Progenitor cell of endocrine pancreas (in vitro differentiated cells): ENCODE measurements around the gene KRT222. TPM values are rescaled to one million over a fixed set of nuclear protein-coding genes. Genes with fewer than 3 reads are reported as not detected.

Experiments used
- DNase-seq: peaks from one replicate; pipeline ENCODE4 v3.0.0; 2021; ENCODE audit warnings: low spot score; ENCODE audit not compliant: unreplicated experiment
- H3K27ac Mint-ChIP-seq: 2 replicates; pipeline ENCODE4 v1.8.0; 2021; ENCODE audit warnings: mild to moderate bottlenecking, moderate library complexity, mixed read lengths
- H3K27me3 Mint-ChIP-seq: 2 replicates; pipeline ENCODE4 v1.8.0; 2021; ENCODE audit warnings: mixed read lengths
- H3K36me3 Mint-ChIP-seq: 2 replicates; pipeline ENCODE4 v1.8.0; 2022; ENCODE audit warnings: mixed read lengths; ENCODE audit not compliant: insufficient read depth
- H3K4me1 Mint-ChIP-seq: 2 replicates; pipeline ENCODE4 v1.8.0; 2021; ENCODE audit warnings: low read depth, mixed read lengths
- H3K4me3 Mint-ChIP-seq: 2 replicates; pipeline ENCODE4 v1.8.0; 2021; ENCODE audit warnings: low read depth, mild to moderate bottlenecking, moderate library complexity, mixed read lengths
- H3K9me3 Mint-ChIP-seq: 2 replicates; pipeline ENCODE4 v1.8.0; 2021; ENCODE audit warnings: low read depth, mixed read lengths
- total RNA-seq: library from RNA; stranded (reverse); gene quantifications from 2 replicates; pipeline ENCODE4 v1.2.1, GENCODE V29; 2021
- TF ChIP-seq, protein P1 (sequence below): fragments of 200-600 bp; sonication (generic); IDR thresholded peaks from one replicate; pipeline ENCODE4 v1.5.0; 2021; ENCODE audit warnings: antibody characterized with exemption, mild to moderate bottlenecking; ENCODE audit not compliant: unreplicated experiment

Gene KRT222
- total RNA-seq, 1 donor from 2014 or later = 0.36 TPM

DNA sequence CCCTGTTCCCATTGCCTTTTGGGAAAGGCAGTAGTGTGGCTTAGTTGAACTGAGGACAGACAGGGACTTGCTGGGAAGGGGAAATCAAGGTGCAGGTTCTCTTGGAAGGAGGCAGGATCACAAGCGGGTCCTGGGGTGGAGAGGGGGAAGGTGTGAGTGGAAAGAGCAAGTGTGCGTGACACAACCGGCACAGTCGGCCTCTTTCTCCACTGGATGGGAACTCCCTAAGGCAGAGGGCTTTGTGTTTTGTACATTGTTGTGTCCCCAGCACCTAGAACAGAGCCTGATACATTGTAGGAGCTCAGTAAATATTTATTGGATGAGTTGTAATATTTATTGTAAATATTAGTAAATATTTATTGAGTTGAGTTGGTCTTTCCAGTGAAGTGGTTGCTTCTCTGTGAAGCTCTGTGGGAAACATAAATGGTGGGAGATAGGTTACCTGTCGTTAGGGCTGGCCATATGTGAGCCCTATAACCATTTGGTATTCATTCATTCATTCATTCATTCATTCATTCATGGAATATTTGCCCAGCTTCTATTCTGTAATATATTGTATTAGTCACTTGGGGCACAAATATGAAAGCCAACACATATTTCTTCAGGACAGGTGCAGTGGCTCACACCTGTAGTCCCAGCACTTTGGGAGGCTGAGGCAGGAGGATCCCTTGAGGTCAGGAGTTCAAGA lies 51.4 kb downstream of the KRT222 start:
- no peak overlapping the region for H3K4me3 Mint-ChIP-seq
- no peak overlapping the region for H3K27ac Mint-ChIP-seq
- no peaks in the 10 kb centered on the region for H3K36me3 Mint-ChIP-seq
- peaks cover 2% of the 10 kb centered on the region for H3K4me1 Mint-ChIP-seq
- no peaks in the 10 kb centered on the region for H3K9me3 Mint-ChIP-seq
- peaks cover 31% of the 10 kb centered on the region for H3K27me3 Mint-ChIP-seq
- TF ChIP-seq, protein P1, sequence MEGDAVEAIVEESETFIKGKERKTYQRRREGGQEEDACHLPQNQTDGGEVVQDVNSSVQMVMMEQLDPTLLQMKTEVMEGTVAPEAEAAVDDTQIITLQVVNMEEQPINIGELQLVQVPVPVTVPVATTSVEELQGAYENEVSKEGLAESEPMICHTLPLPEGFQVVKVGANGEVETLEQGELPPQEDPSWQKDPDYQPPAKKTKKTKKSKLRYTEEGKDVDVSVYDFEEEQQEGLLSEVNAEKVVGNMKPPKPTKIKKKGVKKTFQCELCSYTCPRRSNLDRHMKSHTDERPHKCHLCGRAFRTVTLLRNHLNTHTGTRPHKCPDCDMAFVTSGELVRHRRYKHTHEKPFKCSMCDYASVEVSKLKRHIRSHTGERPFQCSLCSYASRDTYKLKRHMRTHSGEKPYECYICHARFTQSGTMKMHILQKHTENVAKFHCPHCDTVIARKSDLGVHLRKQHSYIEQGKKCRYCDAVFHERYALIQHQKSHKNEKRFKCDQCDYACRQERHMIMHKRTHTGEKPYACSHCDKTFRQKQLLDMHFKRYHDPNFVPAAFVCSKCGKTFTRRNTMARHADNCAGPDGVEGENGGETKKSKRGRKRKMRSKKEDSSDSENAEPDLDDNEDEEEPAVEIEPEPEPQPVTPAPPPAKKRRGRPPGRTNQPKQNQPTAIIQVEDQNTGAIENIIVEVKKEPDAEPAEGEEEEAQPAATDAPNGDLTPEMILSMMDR = no peak
- no peak for DNase-seq

DNA sequence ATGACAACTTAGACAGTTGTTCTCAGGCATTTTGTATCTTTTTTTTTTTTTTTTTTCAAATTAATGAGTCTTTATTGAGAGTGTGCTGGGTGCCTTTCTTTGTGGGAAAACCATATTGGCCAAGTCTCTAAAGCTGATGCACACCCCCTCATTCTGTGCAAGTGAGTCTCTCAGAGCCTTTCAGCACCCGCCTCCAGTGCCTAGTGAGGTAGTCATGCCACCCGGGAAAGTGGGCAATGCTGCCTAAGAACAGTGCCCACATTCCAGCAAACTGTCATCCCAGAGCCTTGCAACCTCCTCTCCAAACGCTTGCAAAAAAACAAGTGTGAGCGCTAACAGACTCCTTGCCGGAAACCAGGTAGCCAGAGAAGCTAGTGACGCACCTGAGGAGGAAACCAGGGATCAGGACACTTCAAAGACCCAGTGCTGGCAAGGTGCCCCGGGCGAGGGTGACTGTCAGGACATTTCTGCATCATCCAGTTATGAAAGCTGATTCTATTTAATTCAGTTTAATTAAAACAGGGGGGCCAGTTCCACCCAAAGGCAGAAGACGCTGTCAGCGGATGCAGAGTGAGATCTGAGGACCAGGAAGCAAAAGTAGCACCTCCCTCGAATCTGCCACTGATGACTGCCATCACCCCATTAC lies 52.3 kb downstream of the KRT222 start:
- TF ChIP-seq, protein P1 = no peak
- H3K27ac Mint-ChIP-seq = no peak overlapping the region
- no peaks in the 10 kb centered on the region for H3K9me3 Mint-ChIP-seq
- H3K36me3 Mint-ChIP-seq = no peaks in the 10 kb centered on the region
- H3K27me3 Mint-ChIP-seq = peaks cover 28% of the 10 kb centered on the region
- H3K4me1 Mint-ChIP-seq = peaks cover 2% of the 10 kb centered on the region
- no peak overlapping the region for H3K4me3 Mint-ChIP-seq
- DNase-seq = no peak

DNA sequence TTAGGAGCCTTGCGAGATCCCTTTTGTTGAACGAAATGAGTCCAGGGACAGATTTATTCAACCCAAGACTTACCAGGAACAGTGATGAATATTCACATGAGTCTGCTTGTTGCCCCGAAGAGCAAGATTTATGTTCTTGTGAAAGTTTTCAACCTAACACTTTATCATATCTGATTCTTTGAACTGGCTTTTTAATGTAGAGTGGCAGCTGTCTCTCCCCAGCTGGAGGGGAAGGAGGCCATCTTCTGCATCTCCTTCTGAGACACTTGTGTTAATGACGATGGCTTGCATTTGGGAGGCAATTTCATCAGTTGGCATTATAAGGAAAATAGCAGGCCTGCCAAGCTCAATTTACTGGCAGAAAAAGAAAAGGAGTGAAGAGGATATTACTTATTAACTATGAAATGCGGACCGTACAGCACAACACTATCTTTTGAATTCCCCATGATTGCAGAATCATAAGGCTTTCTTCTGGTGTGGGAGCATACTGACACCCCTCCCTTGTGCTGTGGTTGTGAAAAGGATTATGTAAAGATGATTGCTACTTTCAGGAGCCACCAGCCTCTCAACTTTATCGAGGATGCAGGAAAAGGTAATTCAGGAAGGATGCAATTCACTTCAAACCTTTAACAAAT lies 53.0 kb downstream of the KRT222 start:
- Mint-ChIP-seq H3K9me3 (no peaks in the 10 kb centered on the region), H3K36me3 (no peaks in the 10 kb centered on the region), H3K4me1 (peaks cover 4% of the 10 kb centered on the region), H3K4me3 (no peak overlapping the region), H3K27ac (no peak overlapping the region), H3K27me3 (peaks cover 26% of the 10 kb centered on the region)
- TF ChIP-seq, protein P1 = no peak
- DNase-seq = no peak

DNA sequence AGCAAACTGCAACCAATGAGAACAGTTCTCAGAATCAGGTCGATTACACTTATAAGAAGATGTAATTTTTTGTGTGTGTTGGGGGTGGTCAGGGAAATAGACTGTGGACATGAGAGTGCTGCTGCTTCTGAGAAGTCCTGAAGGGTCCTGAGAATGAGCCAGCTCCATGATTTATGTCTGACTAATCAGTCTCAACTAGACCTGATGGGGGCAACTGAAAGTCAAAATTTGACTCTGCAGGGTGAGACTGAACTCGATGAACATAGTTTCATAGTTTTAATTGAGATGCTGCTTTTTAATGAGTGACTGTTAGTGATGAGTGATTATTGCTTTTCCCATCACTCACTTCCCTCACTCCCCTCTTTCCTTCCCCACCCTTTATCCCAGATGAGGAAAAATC lies 54.6 kb downstream of the KRT222 start:
- DNase-seq = no peak
- Mint-ChIP-seq H3K36me3 (no peaks in the 10 kb centered on the region), H3K9me3 (no peaks in the 10 kb centered on the region), H3K4me3 (no peak overlapping the region), H3K4me1 (peaks cover 7% of the 10 kb centered on the region), H3K27me3 (peaks cover 15% of the 10 kb centered on the region), H3K27ac (no peak overlapping the region)
- TF ChIP-seq, protein P1 = no peak

DNA sequence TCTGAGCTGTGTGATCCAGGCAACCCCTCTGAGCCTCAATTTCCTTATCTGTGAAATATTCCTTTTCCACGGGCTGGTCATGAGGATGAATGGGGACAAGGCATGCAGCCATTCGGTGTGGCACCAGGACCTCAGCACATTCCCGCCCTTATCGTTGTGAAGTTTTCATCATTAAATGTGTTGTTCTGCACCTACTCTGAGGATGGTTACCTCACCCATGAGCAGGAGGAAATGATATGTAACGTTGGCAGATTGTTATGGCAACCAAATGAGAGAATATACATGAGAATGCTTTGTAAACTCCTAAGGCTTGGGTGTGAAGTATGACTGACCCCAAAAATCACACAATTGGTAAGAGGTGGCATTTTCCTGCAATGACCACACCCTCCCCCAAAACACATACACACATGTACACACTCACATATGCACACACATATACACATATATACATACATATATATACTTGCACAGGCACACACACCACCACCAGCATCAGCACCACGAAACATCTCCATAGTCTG lies 56.9 kb downstream of the KRT222 start:
- TF ChIP-seq, protein P1 = no peak
- H3K4me1 Mint-ChIP-seq = peaks cover 5% of the 10 kb centered on the region
- no peak overlapping the region for H3K27ac Mint-ChIP-seq
- H3K4me3 Mint-ChIP-seq = no peak overlapping the region
- peaks cover 9% of the 10 kb centered on the region for H3K27me3 Mint-ChIP-seq
- no peaks in the 10 kb centered on the region for H3K36me3 Mint-ChIP-seq
- no peaks in the 10 kb centered on the region for H3K9me3 Mint-ChIP-seq
- no peak for DNase-seq
